Sigmoid colon (tissue), 7 donors: ENCODE results near the gene FRY. TPM values are rescaled to one million over a fixed set of nuclear protein-coding genes. Genes with fewer than 3 reads are reported as not detected.

Source experiments
- DNase-seq: peaks from one replicate; pipeline ENCODE4 v3.0.0-alpha.2; 2019
- H3K27ac ChIP-seq, 4 donors: fragments of 200-600 bp; sonication (generic); one replicate each; pipeline ENCODE4 v1.5.1; 2016 to 2019; ENCODE audit warnings: mild to moderate bottlenecking in 1 of 4
- H3K27me3 ChIP-seq, 3 donors: fragments of 200-600 bp; sonication (generic); one replicate each; pipeline ENCODE4 v1.5.1; 2019; ENCODE audit warnings: mild to moderate bottlenecking in 1 of 3
- H3K36me3 ChIP-seq, 4 donors: fragments of 200-600 bp; sonication (generic); one replicate each; pipeline ENCODE4 v1.5.1; 2016 to 2019
- H3K4me1 ChIP-seq, 4 donors: fragments of 200-600 bp; sonication (generic); one replicate each; pipeline ENCODE4 v1.5.1; 2017 to 2019
- H3K4me3 ChIP-seq, 4 donors: fragments of 200-600 bp; sonication (generic); one replicate each; pipeline ENCODE4 v1.5.1; 2017 to 2019; ENCODE audit warnings: mild to moderate bottlenecking in 2 of 4, moderate library complexity in 1 of 4
- H3K9me3 ChIP-seq, 4 donors: fragments of 200-600 bp in 3 of 4; sonication (generic) in 3 of 4; one replicate each; pipeline versions ENCODE4 v1.5.1 to v1.6.1; 2013 to 2019
- CTCF ChIP-seq, 4 experiments: fragments of 450-650 bp in 3 of 4; fragments of 200-600 bp in 1 of 4; IDR thresholded peaks; one replicate each; pipeline ENCODE4 v1.5.1; 2016 to 2019; ENCODE audit warnings: antibody characterized with exemption in 4 of 4, mild to moderate bottlenecking in 3 of 4, moderate library complexity in 2 of 4
- EP300 ChIP-seq, 4 donors: sonication (generic); formaldehyde crosslinking; IDR thresholded peaks; one replicate each; pipeline ENCODE4 v1.6.1; 2017; ENCODE audit warnings: antibody characterized with exemption in 4 of 4
- POLR2A ChIP-seq, 2 donors: fragments of 450-650 bp; IDR thresholded peaks; one replicate each; pipeline ENCODE4 v1.6.1; 2016; ENCODE audit warnings: antibody characterized with exemption in 2 of 2, mild to moderate bottlenecking in 2 of 2, moderate library complexity in 2 of 2
- POLR2AphosphoS5 ChIP-seq, 4 donors: sonication (generic); formaldehyde crosslinking; IDR thresholded peaks; one replicate each; pipeline ENCODE4 v1.6.1; 2017; ENCODE audit warnings: antibody characterized with exemption in 4 of 4
- WGBS, 2 donors: extraction: QIAGEN DNeasy Blood & Tissue Kit; methylation state at CpG; one replicate each; pipeline ENCODE4 v1.1.7; 2013; 5-methylcytosine and 5-hydroxymethylcytosine counted together
- intact Hi-C: fragments of 100-400 bp; cut with DNase I; formaldehyde crosslinking; loops from one replicate; pipeline ENCODE4 v1.15.1; 2023
- polyA plus RNA-seq, 3 donors: library from polyadenylated mRNA; stranded (reverse); fragments of 200-250 nt; gene quantifications; one replicate each; pipeline ENCODE4 v1.2.3, GENCODE V29; 2013
- total RNA-seq, 4 donors: library from RNA; depleted of rRNA; stranded (reverse); fragments of >200 nt; gene quantifications; one replicate each; pipeline ENCODE4 v1.1.0, GENCODE V29; 2016
- donor health status: healthy with polysubstance abuse.
- donor health status: Bipolar disorder and iron deficiency.
- donor health status: healthy.

Gene FRY
- total and polyA plus RNA-seq, 7 donors: 1.4 to 118 (median 26.7) TPM

- Histone ChIP-seq H3K27ac (no peak overlapping the region), H3K27me3 (no peaks in the 10 kb centered on the region), H3K36me3 (no peaks in the 10 kb centered on the region), H3K9me3 (no peaks in the 10 kb centered on the region), H3K4me1 (peaks cover 0 to 49% (median 40%) of the 10 kb centered on the region in 4 donors), H3K4me3 (no peak overlapping the region)
- intact Hi-C loops: no loop called here
- WGBS, 2 donors: 90 to 93% methylated on average over 8 of the region's 8 CpGs
- no peak for DNase-seq
- no peak for TF ChIP-seq POLR2AphosphoS5 (IDR thresholded peaks at IDR 0.05)
- no peak for TF ChIP-seq CTCF (IDR thresholded peaks at IDR 0.05)
- TF ChIP-seq POLR2A (IDR thresholded peaks at IDR 0.05): no peak
- TF ChIP-seq EP300 (IDR thresholded peaks at IDR 0.05): no peak
Observed at GRCh38 chr13:32063619-32064233, 32.2 kb downstream of the FRY start.

GRCh38 chr13:32067149-32067961, 35.8 kb downstream of the FRY start:
- Histone ChIP-seq H3K9me3 (no peaks in the 10 kb centered on the region), H3K36me3 (no peaks in the 10 kb centered on the region), H3K4me1 (peaks cover 0 to 20% (median 13%) of the 10 kb centered on the region in 4 donors), H3K27ac (no peak overlapping the region), H3K4me3 (no peak overlapping the region), H3K27me3 (no peaks in the 10 kb centered on the region)
- WGBS, 2 donors: 84 to 88% methylated on average over 6 of the region's 6 CpGs
- TF ChIP-seq EP300 (IDR thresholded peaks at IDR 0.05) (no peak), POLR2AphosphoS5 (IDR thresholded peaks at IDR 0.05) (no peak), CTCF (IDR thresholded peaks at IDR 0.05) (no peak), POLR2A (IDR thresholded peaks at IDR 0.05) (no peak)
- intact Hi-C loops: no loop called here
- no peak for DNase-seq

- WGBS, 2 donors: 83 to 88% methylated on average over 5 of the region's 5 CpGs
- Histone ChIP-seq H3K36me3 (no peaks in the 10 kb centered on the region), H3K27me3 (no peaks in the 10 kb centered on the region), H3K9me3 (no peaks in the 10 kb centered on the region), H3K4me3 (no peak overlapping the region), H3K27ac (no peak overlapping the region), H3K4me1 (peaks cover 0 to 20% (median 8%) of the 10 kb centered on the region in 4 donors)
- TF ChIP-seq CTCF (IDR thresholded peaks at IDR 0.05): no peak
- no peak for TF ChIP-seq POLR2AphosphoS5 (IDR thresholded peaks at IDR 0.05)
- no peak for TF ChIP-seq POLR2A (IDR thresholded peaks at IDR 0.05)
- no peak for TF ChIP-seq EP300 (IDR thresholded peaks at IDR 0.05)
- intact Hi-C loops: no loop called here
- no peak for DNase-seq
Observed at GRCh38 chr13:32068255-32068654, 36.7 kb downstream of the FRY start.

GRCh38 chr13:32073180-32073864, 41.7 kb downstream of the FRY start:
- no peak for TF ChIP-seq CTCF (IDR thresholded peaks at IDR 0.05)
- TF ChIP-seq POLR2A (IDR thresholded peaks at IDR 0.05): no peak
- TF ChIP-seq EP300 (IDR thresholded peaks at IDR 0.05): no peak
- TF ChIP-seq POLR2AphosphoS5 (IDR thresholded peaks at IDR 0.05): no peak
- no peaks in the 10 kb centered on the region for H3K27me3 ChIP-seq
- 94 to 95% methylated on average over 6 of the region's 6 CpGs for WGBS, 2 donors
- no peaks in the 10 kb centered on the region for H3K36me3 ChIP-seq
- no peak overlapping the region for H3K27ac ChIP-seq
- DNase-seq: no peak
- peaks cover 0 to 28% (median 7%) of the 10 kb centered on the region in 4 donors for H3K4me1 ChIP-seq
- intact Hi-C loops: no loop called here
- no peaks in the 10 kb centered on the region for H3K9me3 ChIP-seq
- no peak overlapping the region for H3K4me3 ChIP-seq
